HG02588 (cell line): Measurements from ENCODE around the gene TRIM45.
"Not testable (repeated sequence)": the region's sequence is repeated elsewhere in the genome, so short reads cannot be mapped to it uniquely, and the experiment has no call there.

ENCODE experiments used
- ATAC-seq: cut with Tn5 transposase; IDR thresholded peaks from one replicate; pipeline ENCODE4 v1.9.1; 2021; ENCODE audit warnings: mild to moderate bottlenecking, moderate library complexity; ENCODE audit not compliant: unreplicated experiment

Gene TRIM45

GRCh38 chr1:117135329-117135728 is 13.8 kb upstream of the TRIM45 start:
- no peak for ATAC-seq

DNA sequence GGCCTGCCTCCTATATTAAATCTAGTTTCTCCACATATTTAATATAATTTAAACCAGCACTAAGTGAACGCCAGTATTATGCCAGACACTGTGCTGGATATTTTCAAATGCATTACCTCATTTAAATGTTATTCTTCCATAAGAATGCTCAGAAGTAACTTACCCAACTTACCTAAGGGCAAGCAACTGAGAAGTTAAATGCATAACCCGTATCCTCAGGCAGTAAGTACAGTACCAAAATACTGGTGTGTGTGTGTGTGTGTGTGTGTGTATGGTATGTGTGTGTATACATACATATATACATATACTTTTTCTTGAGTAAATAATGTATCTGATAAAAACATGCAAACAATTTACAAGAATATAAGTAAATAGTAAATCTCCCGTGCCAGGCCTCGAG is 9.0 kb upstream of the TRIM45 start:
- ATAC-seq, result no peak

DNA sequence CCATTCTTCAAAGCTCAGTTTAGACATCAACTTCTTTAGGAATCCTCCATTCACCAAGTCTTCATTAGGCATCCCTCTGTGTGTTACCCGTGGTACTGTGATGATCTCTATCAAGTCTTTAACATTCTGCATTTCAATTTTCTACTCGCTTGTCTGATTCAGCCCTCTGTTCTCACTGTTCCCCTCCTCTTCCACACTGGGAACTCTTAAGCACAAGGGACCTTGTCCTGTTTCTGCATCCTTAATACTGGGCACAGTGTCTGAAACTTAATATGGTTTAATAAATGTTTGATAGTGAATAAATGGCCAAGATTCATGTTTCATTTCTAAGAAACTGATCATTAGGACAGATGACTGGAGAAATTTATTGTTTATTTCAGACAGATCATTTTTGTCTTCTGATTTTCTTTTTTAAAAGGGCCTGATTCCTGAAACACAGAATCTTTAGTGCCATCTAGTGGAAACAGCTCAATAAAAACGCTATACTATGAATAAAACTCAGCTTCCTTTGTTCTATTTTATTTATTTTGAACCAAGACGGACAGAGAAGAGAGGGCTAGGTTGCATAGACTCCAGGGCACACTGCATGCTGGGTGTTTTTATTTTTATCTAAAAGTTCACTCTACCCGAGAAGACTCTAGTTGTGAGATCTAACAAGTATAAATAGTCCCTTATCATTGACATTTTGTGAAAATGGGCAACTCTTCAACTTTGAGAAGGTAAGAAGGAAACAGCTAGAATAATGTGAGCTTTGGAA is 7.0 kb upstream of the TRIM45 start:
- no peak for ATAC-seq

- no peak for ATAC-seq
Measured at GRCh38 chr1:117127795-117128194, 6.2 kb upstream of the TRIM45 start.

- ATAC-seq, result no peak
Measured at GRCh38 chr1:117124661-117125060, 3.1 kb upstream of the TRIM45 start.

DNA sequence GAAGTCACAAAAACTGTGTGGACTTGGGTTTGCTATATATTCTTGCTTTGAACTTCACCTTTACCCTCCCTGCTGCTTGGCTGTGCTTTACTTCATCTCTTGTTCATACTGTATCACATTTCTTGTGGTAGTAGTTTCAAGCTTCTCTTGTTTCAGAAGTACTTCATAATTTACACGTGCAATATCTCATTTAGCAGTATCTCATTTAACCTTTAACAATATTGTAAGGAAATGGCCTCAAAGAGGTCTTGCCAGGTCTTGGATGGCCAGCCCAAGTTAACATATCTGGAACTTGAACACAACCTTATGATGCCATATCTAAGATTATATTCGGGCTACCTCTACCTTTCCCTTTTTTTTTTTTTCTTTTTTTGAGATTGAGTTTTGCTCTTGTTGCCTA is 1.7 kb upstream of the TRIM45 start:
- ATAC-seq, result no peak

DNA sequence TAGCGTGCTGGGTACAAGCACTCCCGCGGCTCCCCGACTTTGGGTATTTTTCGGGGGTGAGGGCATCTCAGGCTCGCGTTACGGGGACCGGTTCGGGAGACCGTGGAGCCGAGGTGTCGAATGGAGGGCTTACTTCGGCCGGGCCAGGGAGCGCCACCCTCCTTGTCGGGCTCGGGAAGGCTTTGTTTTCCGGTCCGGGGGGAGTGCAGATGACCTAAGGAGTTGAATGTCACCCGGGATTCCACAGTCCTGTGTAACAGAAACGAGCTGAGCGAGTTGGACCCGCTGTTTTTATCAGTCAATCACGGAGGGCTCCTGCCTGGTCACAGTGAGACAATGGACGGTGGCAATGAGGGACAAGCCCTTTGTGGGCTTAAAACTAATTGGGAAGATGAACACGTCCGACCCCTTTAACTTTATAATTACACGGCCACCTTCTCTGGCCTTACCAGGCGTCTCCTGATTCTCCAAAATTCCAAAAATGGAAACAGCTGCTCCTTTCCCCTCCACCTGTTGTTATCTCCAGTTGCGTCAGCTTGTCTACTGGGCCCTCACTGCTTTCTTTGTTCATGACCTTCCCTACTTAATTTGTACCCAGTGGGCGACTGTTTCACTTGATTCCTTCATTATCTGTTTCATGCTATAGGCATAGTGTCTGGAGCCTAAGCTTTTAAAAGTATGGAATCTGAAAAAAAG is 929 bp upstream of the TRIM45 start:
- ATAC-seq, result no peak

DNA sequence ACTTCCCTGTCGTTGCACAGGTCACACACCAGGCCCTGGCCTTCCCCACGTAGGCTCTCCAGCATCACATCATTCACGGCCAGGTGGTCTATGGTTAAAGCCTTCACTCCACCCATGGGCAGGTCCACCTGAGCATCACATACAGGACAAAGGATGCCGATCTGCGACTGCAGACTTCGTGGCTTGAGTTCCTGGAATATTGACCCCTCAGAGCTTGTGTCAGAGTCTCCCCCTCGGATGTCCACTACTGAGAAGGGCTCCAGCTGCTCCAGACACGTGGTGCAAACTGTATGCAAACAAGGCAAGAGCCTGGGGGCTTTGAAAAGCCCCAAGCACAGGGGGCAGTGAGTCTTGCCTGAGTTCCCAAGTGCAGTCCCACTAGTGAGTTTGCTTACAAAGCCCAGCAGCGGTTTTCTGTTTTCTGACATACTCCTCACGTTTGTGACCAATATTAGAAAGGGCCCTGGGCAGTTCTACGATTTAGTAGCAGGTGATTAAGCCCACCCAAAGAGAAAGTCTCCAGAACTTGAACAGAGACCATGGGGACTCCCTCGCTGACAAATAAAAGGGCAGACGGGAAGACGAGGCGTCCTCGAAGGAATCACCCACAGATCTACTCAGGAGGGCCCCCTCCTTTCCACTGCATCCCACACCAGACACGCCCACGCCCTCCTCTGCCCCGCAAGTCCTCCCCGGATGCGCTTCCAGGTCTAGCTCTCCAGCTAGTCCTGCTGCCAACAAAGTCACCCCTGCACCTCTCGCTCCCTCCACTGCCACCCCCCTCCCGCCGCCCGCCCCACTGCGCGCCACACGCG is 568 bp downstream of the TRIM45 start:
- ATAC-seq, result no peak

DNA sequence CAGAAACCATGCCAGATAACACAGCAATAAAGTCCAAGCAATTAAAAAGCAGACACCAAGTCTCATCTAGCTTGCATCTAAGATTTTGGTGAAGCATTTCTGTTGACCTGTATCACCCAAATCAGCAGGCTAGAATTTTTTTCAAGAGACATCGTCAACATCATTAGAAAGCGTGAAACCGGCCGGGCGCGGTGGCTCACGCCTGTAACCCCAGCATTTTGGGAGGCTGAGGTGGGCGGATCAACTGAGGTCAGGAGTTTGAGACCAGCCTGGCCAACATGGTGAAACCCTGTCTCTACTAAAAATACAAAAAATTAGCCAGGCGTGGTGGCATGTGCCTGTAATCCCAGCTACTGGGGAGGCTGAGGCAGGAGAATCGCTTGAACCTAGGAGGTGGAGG is 2.4 kb downstream of the TRIM45 start:
- not testable (repeated sequence) for ATAC-seq

- no peak for ATAC-seq
Measured at GRCh38 chr1:117118137-117118536, 3.4 kb downstream of the TRIM45 start.

DNA sequence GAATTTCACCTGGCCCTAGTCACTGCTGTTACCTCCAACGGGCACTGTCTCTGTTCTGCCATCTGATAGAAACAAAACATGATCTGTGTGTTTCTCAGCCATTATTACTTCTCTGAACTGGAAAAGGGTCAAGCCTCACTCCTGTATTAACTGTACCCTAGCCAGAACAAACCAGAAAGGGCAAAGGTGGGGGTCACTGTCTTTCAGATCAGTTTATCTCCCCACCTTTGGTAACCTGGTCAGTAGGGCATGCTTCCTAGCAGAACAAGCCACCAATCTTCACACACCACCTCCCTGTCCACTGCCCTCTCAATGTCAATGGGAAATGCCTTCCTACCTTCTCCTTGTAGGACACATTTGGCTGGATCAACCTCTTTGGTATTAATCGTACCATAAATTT is 3.9 kb downstream of the TRIM45 start:
- ATAC-seq, result no peak

DNA sequence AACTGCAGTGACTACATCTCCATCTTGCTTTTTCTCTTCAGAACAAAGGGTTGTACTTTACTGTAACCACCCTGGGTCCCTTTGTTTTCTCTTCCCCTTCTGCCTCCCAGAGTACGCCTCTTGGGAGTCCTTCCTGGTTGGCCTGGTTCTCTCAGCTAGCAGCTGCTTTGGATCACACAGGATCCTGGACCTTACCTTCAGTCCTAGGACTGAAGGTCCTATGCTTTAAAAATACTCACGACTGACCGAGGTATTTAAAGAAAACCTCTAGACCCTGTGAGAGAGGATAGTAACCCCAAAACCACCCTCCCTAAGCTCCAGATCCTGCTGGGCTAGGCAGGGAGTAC is 4.8 kb downstream of the TRIM45 start:
- ATAC-seq, result no peak

- ATAC-seq, result no peak
Measured at GRCh38 chr1:117116090-117116783, 5.3 kb downstream of the TRIM45 start.

GRCh38 chr1:117114877-117115276 is 6.7 kb downstream of the TRIM45 start:
- ATAC-seq, result no peak

- no peak for ATAC-seq
Measured at GRCh38 chr1:117113199-117113598, 8.3 kb downstream of the TRIM45 start.

GRCh38 chr1:117112047-117112717 is 9.4 kb downstream of the TRIM45 start:
- ATAC-seq, result no peak

- no peak for ATAC-seq
Measured at GRCh38 chr1:117110774-117111173, 10.8 kb downstream of the TRIM45 start.

- ATAC-seq, result no peak
Measured at GRCh38 chr1:117107364-117107763, 14.2 kb downstream of the TRIM45 start.

DNA sequence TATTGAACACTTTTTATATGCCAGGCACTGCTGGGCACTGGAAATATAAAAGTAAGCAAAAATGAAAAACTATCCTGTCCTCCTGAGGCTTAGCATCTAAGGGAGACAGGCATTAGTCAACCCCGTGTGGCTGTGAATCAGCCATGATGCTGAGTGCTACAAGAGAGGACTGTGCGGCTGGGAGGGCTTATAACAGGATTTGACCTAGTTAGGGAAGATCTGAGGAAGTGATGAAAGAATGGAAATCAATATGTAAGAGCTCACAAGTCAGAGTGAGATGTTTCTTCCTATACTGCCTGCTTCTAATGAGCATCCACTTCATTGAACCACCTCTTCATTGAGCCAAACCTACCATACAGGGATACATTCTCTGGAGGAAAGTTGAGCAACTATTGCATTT is 15.1 kb downstream of the TRIM45 start:
- no peak for ATAC-seq

- no peak for ATAC-seq
Measured at GRCh38 chr1:117105722-117106121, 15.8 kb downstream of the TRIM45 start.

DNA sequence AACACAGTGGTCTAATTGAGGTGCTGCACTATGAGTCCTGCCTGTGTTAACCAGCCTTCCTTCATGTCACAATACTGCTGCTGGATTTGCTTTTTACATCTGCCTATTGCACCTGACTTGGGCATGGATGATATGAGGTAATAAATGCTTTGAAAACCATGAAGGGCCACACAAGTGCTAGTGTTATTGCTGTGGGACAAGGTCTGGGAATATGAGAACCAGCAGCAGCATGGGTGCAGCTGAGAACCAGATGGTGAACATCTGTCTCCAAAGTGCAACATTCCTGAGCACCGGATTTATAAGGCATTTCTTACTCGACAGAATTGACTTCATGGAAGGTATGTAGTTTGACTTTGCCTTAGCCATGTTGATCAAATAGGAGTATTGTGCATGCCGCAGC is 16.6 kb downstream of the TRIM45 start:
- ATAC-seq, result no peak
